ACHN (cell line): ENCODE results near the gene NDUFB5.

ENCODE experiments used
- DNase-seq: peaks from one replicate; pipeline ENCODE4 v3.0.0-alpha.2; 2015
- in situ Hi-C: cut with HindIII; loops from 2 replicates; pipeline ENCODE4 v1.10.0; 2017; ENCODE audit warnings: low sequenced_read_pairs, low pct_ligation_motif_present, low pct_unique_long_range_greater_than_20kb

The NDUFB5 gene

DNA sequence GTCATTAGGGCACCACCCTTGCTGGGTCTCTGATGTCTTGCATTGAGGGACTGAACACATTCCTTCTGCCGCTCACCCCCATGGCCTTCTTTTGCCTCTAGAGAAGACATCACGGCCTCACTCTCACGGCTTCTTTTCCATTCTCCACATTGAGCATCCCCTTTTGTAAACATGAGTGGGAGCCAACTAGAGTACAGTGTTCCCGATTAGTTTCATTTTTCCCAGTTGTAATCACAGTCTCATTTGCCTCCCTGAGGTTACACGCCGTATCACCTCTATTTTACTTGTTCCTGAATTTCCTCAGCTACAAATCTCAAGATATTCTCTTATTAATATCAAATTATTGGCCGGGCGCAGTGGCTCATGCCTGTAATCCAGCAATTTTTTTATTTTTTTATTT, 65.7 kb downstream of the NDUFB5 start:
- in situ Hi-C loops: no loop called here

DNA sequence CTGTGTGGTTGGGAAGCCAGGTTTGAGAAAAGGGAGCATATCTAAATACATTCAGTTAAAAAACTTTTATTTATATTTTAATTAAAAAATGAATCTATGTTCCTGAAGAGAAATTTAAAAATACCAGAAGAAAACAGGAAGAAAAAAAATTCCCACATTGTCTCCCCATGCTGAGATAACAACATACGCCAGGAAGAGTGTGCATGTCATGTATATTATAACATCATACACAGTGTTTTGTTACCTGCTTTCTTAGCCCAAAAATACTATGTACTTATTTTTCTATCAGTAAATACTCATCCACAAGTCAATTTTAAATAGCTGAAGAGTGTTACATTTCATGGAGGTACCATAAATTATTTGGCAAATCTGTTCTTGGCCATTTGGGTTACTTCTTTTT, 66.7 kb downstream of the NDUFB5 start:
- no peak for DNase-seq
- in situ Hi-C loops: no loop called here

More for the DNA sequence above, 65.7 kb downstream of the NDUFB5 start:
- no peak for DNase-seq

DNA sequence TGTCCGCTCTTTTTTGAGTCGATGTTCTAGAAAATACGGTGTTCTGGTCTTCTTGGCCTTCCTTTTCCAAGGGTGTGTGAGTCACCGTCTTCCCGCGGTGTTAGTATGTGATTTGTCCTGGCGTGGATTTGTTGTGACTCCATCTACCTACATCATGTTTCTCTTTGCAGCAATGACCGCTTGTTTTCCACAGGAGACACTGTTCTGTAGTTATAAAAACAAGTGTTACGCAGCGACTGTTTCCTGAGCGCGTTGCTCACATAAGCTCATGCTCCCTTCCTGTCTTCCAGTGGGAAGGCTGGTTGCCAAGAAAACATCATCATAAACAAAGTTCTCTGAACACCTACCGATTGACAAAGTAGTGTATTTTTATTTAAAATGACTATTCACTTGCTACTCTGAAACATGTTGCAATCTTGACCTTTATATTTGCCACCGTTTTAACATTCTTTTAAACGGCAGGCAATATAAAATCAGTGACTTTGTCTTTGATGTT, 67.2 kb downstream of the NDUFB5 start:
- no peak for DNase-seq
- in situ Hi-C loops: no loop called here

DNA sequence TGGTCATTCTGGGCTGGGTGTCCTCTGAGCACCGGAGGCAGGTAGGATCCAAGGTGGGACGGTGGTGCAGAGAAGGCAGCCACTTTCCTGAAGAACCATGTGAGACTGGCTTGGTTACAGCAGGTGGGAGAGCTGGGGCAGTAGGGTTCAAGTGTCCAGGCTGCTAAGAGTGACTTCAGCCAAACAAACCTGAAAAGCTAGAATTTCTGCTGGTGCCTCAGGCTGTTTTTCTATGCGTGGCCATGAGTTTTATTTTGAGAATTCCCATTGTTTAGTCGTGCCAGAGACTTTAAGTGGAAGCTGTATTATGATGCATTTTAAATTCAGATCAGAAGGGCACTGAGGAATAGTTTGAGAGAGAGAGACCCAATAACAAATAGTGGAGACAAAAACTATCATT, 68.3 kb downstream of the NDUFB5 start:
- DNase-seq: no peak
- in situ Hi-C loops: no loop called here

DNA sequence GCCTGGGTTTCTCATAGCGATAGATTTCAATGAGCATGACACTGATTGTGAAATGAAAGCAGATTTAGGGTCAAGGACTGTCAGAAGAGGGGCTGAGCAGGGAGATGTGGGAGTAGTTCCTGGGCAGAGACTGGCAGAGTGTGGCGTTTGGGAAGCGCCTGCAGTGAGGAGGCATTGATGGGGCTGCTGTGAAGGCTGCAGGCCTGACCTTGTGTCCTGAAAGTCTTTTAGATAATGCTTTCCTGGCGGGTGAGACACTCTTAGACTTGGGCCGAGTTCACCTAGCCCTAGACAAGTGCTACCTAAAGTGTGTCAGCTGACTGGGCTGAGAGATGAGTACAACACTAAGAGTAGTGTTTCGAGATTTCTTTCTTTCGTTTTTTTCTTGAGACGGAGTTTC, 68.9 kb downstream of the NDUFB5 start:
- DNase-seq: no peak
- in situ Hi-C loops: no loop called here

DNA sequence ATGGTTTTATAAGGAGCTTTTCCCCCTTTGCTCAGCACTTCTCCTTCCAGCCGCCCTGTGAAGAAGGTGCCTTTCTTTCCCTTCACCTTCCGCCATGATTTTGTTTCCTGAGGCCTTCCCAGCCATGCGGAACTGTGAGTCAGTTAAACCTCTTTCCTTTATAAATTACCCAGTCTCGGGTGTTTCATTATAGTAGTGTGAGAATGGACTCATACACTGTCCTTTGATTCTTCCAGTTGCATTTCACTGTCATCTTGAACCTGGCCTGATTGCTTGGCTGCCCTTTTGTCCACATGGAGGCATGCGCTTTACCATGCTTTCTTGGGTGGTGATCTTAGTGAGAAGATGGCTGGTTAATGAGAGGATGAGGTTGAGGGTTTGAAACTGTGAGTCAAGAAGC, 71.5 kb downstream of the NDUFB5 start:
- in situ Hi-C loops: no loop called here
- peak; percentile 18 for DNase-seq
